Nephron (organoid): Measurements from ENCODE around the gene JAZF1.

ENCODE experiments used
- H3K27ac Mint-ChIP-seq, 3 experiments: 2 replicates each; pipeline ENCODE4 v1.8.0; 2020; ENCODE audit warnings: mixed read lengths in 3 of 3, mild to moderate bottlenecking in 2 of 3, moderate library complexity in 1 of 3
- H3K27me3 Mint-ChIP-seq: 2 replicates; pipeline ENCODE4 v1.8.0; 2021; ENCODE audit warnings: low read depth, mild to moderate bottlenecking, moderate library complexity, mixed read lengths
- H3K36me3 Mint-ChIP-seq: 2 replicates; pipeline ENCODE4 v1.8.0; 2020; ENCODE audit warnings: low read depth, mixed read lengths
- H3K4me1 Mint-ChIP-seq: 2 replicates; pipeline ENCODE4 v1.8.0; 2020; ENCODE audit warnings: mixed read lengths
- H3K4me3 Mint-ChIP-seq, 3 experiments: 2 replicates each; pipeline ENCODE4 v1.8.0; 2020; ENCODE audit warnings: mild to moderate bottlenecking in 3 of 3, mixed read lengths in 3 of 3, moderate library complexity in 2 of 3
- H3K9me3 Mint-ChIP-seq: 2 replicates; pipeline ENCODE4 v1.8.0; 2020; ENCODE audit warnings: mixed read lengths
- CTCF ChIP-seq, 3 experiments: fragments of 200-600 bp; sonication (generic); IDR thresholded peaks; one replicate each; pipeline ENCODE4 v1.5.0; 2021; ENCODE audit warnings: antibody characterized with exemption in 3 of 3; ENCODE audit not compliant: unreplicated experiment in 3 of 3

JAZF1 gene

GRCh38 chr7:28155019-28155660, 25.5 kb downstream of the JAZF1 start:
- Mint-ChIP-seq H3K4me3 (no peak overlapping the region), H3K27me3 (peaks cover under 1% of the 10 kb centered on the region), H3K9me3 (no peaks in the 10 kb centered on the region), H3K4me1 (peaks cover 17% of the 10 kb centered on the region), H3K27ac (no peak overlapping the region), H3K36me3 (no peaks in the 10 kb centered on the region)
- TF ChIP-seq CTCF (IDR thresholded peaks at IDR 0.05; ENCODE audit: unreplicated experiment in 3 of 3), result no peak

- no peak overlapping the region for H3K4me3 Mint-ChIP-seq
- H3K9me3 Mint-ChIP-seq, result no peaks in the 10 kb centered on the region
- H3K4me1 Mint-ChIP-seq, result peaks cover 17% of the 10 kb centered on the region
- no peak overlapping the region for H3K27ac Mint-ChIP-seq
- no peaks in the 10 kb centered on the region for H3K36me3 Mint-ChIP-seq
- no peaks in the 10 kb centered on the region for H3K27me3 Mint-ChIP-seq
- no peak for TF ChIP-seq CTCF (IDR thresholded peaks at IDR 0.05; ENCODE audit: unreplicated experiment in 3 of 3)
Measured at GRCh38 chr7:28152594-28152993, 28.0 kb downstream of the JAZF1 start.

GRCh38 chr7:28151965-28152364, 28.6 kb downstream of the JAZF1 start:
- no peaks in the 10 kb centered on the region for H3K36me3 Mint-ChIP-seq
- no peak overlapping the region for H3K27ac Mint-ChIP-seq
- no peak for TF ChIP-seq CTCF (IDR thresholded peaks at IDR 0.05; ENCODE audit: unreplicated experiment in 3 of 3)
- H3K4me3 Mint-ChIP-seq, result no peak overlapping the region
- no peaks in the 10 kb centered on the region for H3K27me3 Mint-ChIP-seq
- H3K9me3 Mint-ChIP-seq, result no peaks in the 10 kb centered on the region
- peaks cover 14% of the 10 kb centered on the region for H3K4me1 Mint-ChIP-seq

- Mint-ChIP-seq H3K4me1 (peaks cover 10% of the 10 kb centered on the region), H3K9me3 (no peaks in the 10 kb centered on the region), H3K27ac (peak overlapping the region in 1 of 3 experiments; percentile 14), H3K36me3 (no peaks in the 10 kb centered on the region), H3K27me3 (no peaks in the 10 kb centered on the region), H3K4me3 (no peak overlapping the region)
- TF ChIP-seq CTCF (IDR thresholded peaks at IDR 0.05; ENCODE audit: unreplicated experiment in 3 of 3), result no peak
Measured at GRCh38 chr7:28149291-28150101, 31.1 kb downstream of the JAZF1 start.

- no peak overlapping the region for H3K4me3 Mint-ChIP-seq
- no peak overlapping the region for H3K27ac Mint-ChIP-seq
- no peaks in the 10 kb centered on the region for H3K36me3 Mint-ChIP-seq
- no peaks in the 10 kb centered on the region for H3K9me3 Mint-ChIP-seq
- peaks cover 29% of the 10 kb centered on the region for H3K4me1 Mint-ChIP-seq
- H3K27me3 Mint-ChIP-seq, result no peaks in the 10 kb centered on the region
- TF ChIP-seq CTCF (IDR thresholded peaks at IDR 0.05; ENCODE audit: unreplicated experiment in 3 of 3), result no peak
Measured at GRCh38 chr7:28145931-28146330, 34.7 kb downstream of the JAZF1 start.
